SK-N-SH (cell line): ENCODE results near the gene MKS1.

Source experiments
- FOXJ3 ChIP-seq: sonication (generic); formaldehyde crosslinking; IDR thresholded peaks from 2 replicates; pipeline ENCODE4 v1.5.1; 2020; ENCODE audit warnings: mild to moderate bottlenecking, missing genetic modification reagents
- IRF3 ChIP-seq: fragments of 150-350 bp; IDR thresholded peaks from 2 replicates; pipeline ENCODE4 v1.6.1; 2016; ENCODE audit warnings: mild to moderate bottlenecking, low read depth, low read length
- REST ChIP-seq: IDR thresholded peaks from 2 replicates; pipeline ENCODE4 v1.6.1; 2012; ENCODE audit warnings: mild to moderate bottlenecking, low read depth, low read length, moderate library complexity
- TAF1 ChIP-seq: IDR thresholded peaks from 2 replicates; pipeline ENCODE4 v1.6.1; 2012; ENCODE audit warnings: low read depth, mild to moderate bottlenecking, low read length, moderate library complexity, borderline replicate concordance
- TF ChIP-seq, protein P1 (sequence below): fragments of 200-600 bp; sonication (generic); IDR thresholded peaks from 2 replicates; pipeline ENCODE4 v1.6.1; 2017; ENCODE audit warnings: antibody characterized with exemption, mild to moderate bottlenecking, moderate library complexity

DNA sequence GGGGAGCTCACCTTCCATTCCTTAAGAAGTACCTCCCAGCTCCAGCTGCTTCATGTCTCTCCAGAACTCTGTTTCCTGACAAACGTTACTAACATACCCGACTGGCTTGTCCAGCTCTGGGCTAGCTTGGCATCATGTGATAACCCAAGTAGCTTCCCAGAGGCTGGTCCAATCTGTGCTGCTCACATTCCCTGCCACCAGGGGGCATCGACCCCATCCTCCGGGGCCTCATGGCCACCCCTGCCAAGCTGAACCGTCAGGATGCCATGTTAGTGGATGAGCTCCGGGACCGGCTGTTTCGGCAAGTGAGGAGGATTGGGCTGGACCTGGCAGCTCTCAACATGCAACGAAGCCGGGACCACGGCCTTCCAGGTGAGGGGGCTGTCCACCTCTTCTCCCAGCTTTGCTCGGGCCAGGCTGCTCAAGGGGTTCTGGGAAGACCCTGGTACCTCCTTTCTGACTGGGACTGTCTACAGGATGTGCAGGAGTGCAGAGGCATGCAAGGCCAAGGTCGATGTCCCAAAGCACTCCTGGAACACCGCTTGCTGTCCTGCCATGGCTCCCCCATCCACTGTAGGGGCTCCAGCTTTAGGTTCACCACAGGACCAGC lies 18.9 kb downstream of the MKS1 start:
- TF ChIP-seq, protein P1, sequence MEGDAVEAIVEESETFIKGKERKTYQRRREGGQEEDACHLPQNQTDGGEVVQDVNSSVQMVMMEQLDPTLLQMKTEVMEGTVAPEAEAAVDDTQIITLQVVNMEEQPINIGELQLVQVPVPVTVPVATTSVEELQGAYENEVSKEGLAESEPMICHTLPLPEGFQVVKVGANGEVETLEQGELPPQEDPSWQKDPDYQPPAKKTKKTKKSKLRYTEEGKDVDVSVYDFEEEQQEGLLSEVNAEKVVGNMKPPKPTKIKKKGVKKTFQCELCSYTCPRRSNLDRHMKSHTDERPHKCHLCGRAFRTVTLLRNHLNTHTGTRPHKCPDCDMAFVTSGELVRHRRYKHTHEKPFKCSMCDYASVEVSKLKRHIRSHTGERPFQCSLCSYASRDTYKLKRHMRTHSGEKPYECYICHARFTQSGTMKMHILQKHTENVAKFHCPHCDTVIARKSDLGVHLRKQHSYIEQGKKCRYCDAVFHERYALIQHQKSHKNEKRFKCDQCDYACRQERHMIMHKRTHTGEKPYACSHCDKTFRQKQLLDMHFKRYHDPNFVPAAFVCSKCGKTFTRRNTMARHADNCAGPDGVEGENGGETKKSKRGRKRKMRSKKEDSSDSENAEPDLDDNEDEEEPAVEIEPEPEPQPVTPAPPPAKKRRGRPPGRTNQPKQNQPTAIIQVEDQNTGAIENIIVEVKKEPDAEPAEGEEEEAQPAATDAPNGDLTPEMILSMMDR = peak; percentile 76
- TF ChIP-seq REST (no peak), FOXJ3 (CRISPR knock-in tag) (no peak), TAF1 (no peak), IRF3 (no peak)
